ENCODE data around the gene COL8A2.

Gene COL8A2

DNA sequence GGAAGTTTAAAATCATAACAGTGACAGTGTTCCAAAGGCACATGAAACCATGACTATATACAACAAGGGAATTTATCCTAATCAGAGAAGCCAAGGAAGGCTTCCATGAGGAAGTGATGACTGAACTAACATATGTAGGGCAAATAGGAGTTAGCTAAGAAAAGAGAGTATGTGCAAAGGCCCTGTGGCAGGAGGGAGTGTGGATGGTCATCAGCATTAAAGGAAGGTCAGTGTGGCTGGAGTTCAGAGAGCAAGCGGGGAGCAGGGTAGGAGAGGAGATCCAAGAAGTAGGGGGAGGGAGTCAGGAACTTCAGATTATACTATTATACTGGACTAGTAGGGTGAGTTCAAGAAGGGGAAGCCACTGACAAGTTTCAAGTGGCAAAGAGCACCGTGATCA lies 39.3 kb upstream of the COL8A2 start:
- Histone ChIP-seq H3K9me3 (ENCODE audit: control insufficient read depth, insufficient read depth, low read depth, low read length) (no peaks in the 10 kb centered on the region), H3K27ac (ENCODE audit: extremely low read depth, low read depth, low read length) (no peak overlapping the region), H3K4me1 (ENCODE audit: control insufficient read depth, insufficient read depth, low read length) (no peaks in the 10 kb centered on the region), H3K4me3 (ENCODE audit: low read depth, low read length) (no peak overlapping the region), H3K36me3 (ENCODE audit: control insufficient read depth in 2 of 2, insufficient read depth in 1 of 2, low read length in 2 of 2) (peaks cover 0 to 66% of the 10 kb centered on the region in 2 experiments; a peak in 2 of 3 replicates)
- CTCF ChIA-PET: interaction anchor here (2.0 kb wide), 1 partner anchor 15 kb away, joined by 10 read pairs; the partner anchor contains the start of gene TRAPPC3
- POLR2A ChIA-PET: no interaction called here
- TF ChIP-seq ZNF544 (tag by site-specific recombination; IDR thresholded peaks at IDR 0.05) (no peak), ZNF138 (tag by site-specific recombination; IDR thresholded peaks at IDR 0.05; ENCODE audit: borderline replicate concordance) (no peak), ZNF701 (tag by site-specific recombination; IDR thresholded peaks at IDR 0.05) (no peak), ZNF785 (tag by site-specific recombination; IDR thresholded peaks at IDR 0.05) (no peak), ZNF24 (tag by site-specific recombination; IDR thresholded peaks at IDR 0.05) (no peak), ZNF561 (tag by site-specific recombination; IDR thresholded peaks at IDR 0.05; ENCODE audit: borderline replicate concordance) (no peak), ZNF302 (tag by site-specific recombination; IDR thresholded peaks at IDR 0.05; ENCODE audit: low read depth) (no peak), ZNF354C (tag by site-specific recombination; IDR thresholded peaks at IDR 0.05; ENCODE audit: borderline replicate concordance, low read depth) (no peak), ZNF792 (tag by site-specific recombination; IDR thresholded peaks at IDR 0.05) (no peak), GLIS2 (tag by site-specific recombination; IDR thresholded peaks at IDR 0.05) (no peak), ZNF843 (tag by site-specific recombination; IDR thresholded peaks at IDR 0.05) (no peak), ZNF324 (tag by site-specific recombination; IDR thresholded peaks at IDR 0.05) (no peak), ZNF19 (tag by site-specific recombination; IDR thresholded peaks at IDR 0.05; ENCODE audit: low read depth) (no peak), ZNF623 (tag by site-specific recombination; IDR thresholded peaks at IDR 0.05) (peak; percentile 100), ZNF23 (tag by site-specific recombination; IDR thresholded peaks at IDR 0.05; ENCODE audit: borderline replicate concordance) (no peak), ZNF707 (tag by site-specific recombination; IDR thresholded peaks at IDR 0.05) (no peak), RBAK (tag by site-specific recombination; IDR thresholded peaks at IDR 0.05) (no peak), KLF8 (tag by site-specific recombination; IDR thresholded peaks at IDR 0.05) (no peak), ZBTB48 (tag by site-specific recombination; IDR thresholded peaks at IDR 0.05) (no peak), ZNF654 (tag by site-specific recombination; IDR thresholded peaks at IDR 0.05; ENCODE audit: low read depth) (0 out of 2 replicates have a peak, but pooled peaks have one; percentile 3)
- TF ChIP-seq, protein P1, sequence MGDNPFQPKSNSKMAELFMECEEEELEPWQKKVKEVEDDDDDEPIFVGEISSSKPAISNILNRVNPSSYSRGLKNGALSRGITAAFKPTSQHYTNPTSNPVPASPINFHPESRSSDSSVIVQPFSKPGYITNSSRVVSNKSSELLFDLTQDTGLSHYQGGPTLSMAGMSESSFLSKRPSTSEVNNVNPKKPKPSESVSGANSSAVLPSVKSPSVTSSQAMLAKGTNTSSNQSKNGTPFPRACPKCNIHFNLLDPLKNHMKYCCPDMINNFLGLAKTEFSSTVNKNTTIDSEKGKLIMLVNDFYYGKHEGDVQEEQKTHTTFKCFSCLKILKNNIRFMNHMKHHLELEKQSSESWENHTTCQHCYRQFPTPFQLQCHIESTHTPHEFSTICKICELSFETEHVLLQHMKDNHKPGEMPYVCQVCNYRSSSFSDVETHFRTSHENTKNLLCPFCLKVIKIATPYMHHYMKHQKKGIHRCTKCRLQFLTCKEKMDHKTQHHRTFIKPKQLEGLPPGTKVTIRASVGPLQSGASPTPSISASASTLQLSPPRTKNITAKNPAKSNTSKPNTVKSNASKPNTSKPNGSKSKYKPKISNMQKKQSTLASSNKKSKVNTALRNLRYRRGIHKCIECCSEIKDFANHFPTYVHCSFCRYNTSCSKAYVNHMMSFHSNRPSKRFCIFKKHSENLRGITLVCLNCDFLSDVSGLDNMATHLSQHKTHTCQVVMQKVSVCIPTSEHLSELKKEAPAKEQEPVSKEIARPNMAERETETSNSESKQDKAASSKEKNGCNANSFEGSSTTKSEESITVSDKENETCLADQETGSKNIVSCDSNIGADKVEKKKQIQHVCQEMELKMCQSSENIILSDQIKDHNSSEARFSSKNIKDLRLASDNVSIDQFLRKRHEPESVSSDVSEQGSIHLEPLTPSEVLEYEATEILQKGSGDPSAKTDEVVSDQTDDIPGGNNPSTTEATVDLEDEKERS (tag by site-specific recombination; IDR thresholded peaks at IDR 0.05): 0 out of 2 replicates have a peak, but pooled peaks have one; percentile 38
- TF ChIP-seq, protein P2, sequence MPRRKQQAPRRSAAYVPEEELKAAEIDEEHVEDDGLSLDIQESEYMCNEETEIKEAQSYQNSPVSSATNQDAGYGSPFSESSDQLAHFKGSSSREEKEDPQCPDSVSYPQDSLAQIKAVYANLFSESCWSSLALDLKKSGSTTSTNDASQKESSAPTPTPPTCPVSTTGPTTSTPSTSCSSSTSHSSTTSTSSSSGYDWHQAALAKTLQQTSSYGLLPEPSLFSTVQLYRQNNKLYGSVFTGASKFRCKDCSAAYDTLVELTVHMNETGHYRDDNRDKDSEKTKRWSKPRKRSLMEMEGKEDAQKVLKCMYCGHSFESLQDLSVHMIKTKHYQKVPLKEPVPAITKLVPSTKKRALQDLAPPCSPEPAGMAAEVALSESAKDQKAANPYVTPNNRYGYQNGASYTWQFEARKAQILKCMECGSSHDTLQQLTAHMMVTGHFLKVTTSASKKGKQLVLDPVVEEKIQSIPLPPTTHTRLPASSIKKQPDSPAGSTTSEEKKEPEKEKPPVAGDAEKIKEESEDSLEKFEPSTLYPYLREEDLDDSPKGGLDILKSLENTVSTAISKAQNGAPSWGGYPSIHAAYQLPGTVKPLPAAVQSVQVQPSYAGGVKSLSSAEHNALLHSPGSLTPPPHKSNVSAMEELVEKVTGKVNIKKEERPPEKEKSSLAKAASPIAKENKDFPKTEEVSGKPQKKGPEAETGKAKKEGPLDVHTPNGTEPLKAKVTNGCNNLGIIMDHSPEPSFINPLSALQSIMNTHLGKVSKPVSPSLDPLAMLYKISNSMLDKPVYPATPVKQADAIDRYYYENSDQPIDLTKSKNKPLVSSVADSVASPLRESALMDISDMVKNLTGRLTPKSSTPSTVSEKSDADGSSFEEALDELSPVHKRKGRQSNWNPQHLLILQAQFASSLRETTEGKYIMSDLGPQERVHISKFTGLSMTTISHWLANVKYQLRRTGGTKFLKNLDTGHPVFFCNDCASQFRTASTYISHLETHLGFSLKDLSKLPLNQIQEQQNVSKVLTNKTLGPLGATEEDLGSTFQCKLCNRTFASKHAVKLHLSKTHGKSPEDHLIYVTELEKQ (tag by site-specific recombination; IDR thresholded peaks at IDR 0.05; ENCODE audit: borderline replicate concordance): no peak
- TF ChIP-seq, protein P3, sequence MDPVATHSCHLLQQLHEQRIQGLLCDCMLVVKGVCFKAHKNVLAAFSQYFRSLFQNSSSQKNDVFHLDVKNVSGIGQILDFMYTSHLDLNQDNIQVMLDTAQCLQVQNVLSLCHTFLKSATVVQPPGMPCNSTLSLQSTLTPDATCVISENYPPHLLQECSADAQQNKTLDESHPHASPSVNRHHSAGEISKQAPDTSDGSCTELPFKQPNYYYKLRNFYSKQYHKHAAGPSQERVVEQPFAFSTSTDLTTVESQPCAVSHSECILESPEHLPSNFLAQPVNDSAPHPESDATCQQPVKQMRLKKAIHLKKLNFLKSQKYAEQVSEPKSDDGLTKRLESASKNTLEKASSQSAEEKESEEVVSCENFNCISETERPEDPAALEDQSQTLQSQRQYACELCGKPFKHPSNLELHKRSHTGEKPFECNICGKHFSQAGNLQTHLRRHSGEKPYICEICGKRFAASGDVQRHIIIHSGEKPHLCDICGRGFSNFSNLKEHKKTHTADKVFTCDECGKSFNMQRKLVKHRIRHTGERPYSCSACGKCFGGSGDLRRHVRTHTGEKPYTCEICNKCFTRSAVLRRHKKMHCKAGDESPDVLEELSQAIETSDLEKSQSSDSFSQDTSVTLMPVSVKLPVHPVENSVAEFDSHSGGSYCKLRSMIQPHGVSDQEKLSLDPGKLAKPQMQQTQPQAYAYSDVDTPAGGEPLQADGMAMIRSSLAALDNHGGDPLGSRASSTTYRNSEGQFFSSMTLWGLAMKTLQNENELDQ (tag by site-specific recombination; IDR thresholded peaks at IDR 0.05; ENCODE audit: low read depth): no peak
- TF ChIP-seq, protein P4, sequence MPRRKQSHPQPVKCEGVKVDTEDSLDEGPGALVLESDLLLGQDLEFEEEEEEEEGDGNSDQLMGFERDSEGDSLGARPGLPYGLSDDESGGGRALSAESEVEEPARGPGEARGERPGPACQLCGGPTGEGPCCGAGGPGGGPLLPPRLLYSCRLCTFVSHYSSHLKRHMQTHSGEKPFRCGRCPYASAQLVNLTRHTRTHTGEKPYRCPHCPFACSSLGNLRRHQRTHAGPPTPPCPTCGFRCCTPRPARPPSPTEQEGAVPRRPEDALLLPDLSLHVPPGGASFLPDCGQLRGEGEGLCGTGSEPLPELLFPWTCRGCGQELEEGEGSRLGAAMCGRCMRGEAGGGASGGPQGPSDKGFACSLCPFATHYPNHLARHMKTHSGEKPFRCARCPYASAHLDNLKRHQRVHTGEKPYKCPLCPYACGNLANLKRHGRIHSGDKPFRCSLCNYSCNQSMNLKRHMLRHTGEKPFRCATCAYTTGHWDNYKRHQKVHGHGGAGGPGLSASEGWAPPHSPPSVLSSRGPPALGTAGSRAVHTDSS (tag by site-specific recombination; IDR thresholded peaks at IDR 0.05): no peak
- TF ChIP-seq, protein P5, sequence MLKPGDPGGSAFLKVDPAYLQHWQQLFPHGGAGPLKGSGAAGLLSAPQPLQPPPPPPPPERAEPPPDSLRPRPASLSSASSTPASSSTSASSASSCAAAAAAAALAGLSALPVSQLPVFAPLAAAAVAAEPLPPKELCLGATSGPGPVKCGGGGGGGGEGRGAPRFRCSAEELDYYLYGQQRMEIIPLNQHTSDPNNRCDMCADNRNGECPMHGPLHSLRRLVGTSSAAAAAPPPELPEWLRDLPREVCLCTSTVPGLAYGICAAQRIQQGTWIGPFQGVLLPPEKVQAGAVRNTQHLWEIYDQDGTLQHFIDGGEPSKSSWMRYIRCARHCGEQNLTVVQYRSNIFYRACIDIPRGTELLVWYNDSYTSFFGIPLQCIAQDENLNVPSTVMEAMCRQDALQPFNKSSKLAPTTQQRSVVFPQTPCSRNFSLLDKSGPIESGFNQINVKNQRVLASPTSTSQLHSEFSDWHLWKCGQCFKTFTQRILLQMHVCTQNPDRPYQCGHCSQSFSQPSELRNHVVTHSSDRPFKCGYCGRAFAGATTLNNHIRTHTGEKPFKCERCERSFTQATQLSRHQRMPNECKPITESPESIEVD (tag by site-specific recombination; IDR thresholded peaks at IDR 0.05): no peak
